ENCODE results near the gene DEFB124.

DEFB124 gene

GRCh38 chr20:31425797-31426196 is 49.1 kb downstream of the DEFB124 start:
- no peak for DNase-seq (ENCODE audit: low read depth in 2 of 2)

GRCh38 chr20:31418307-31418706 is 56.6 kb downstream of the DEFB124 start:
- no peak for DNase-seq (ENCODE audit: low read depth in 2 of 2)

GRCh38 chr20:31415653-31416052 is 59.3 kb downstream of the DEFB124 start:
- no peak for DNase-seq (ENCODE audit: low read depth in 2 of 2)

Data from stimulated activated CD4-positive, alpha-beta T cell treated with anti-CD3 and anti-CD28 coated beads, Interleukin-15, amount 100 ng/mL, for 48 hours (primary cell).